ENCODE measurements around the gene FAM241A. TPM values are rescaled to one million over a fixed set of nuclear protein-coding genes. Genes with fewer than 3 reads are reported as not detected.

Gene FAM241A
- total RNA-seq, 1 donor, result 2.2 TPM

DNA sequence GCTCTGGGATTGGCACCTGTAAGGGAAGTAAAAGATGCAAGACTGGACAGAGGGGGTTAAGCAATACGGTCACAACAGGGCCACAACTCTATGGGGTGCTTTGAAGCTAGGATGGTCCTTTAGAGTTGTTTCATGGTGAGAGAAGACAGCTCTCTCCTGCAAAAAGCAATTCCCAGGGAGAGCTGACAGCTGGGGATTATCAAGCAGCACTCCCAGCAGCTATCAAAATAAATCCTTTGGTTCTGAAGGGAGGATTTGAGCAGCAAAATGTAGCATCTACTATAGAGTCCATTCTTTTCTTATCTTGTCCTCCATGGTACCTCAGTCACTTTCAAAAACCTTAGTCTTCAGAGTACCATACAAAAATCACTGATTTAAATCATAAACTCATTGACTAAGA is 51.2 kb downstream of the FAM241A start:
- Histone ChIP-seq H4K20me1 (ENCODE audit: insufficient read depth, low read length) (no peaks in the 10 kb centered on the region), H3K27me3 (ENCODE audit: insufficient read depth, low read length) (no peaks in the 10 kb centered on the region), H3K4me1 (ENCODE audit: insufficient read depth, low read length) (no peaks in the 10 kb centered on the region), H2AFZ (ENCODE audit: low read length) (no peak overlapping the region), H3K4me2 (ENCODE audit: insufficient read depth, low read length) (no peak overlapping the region), H3K79me2 (ENCODE audit: insufficient read depth, low read length) (no peaks in the 10 kb centered on the region), H3K9me3 (ENCODE audit: low read depth, low read length) (no peaks in the 10 kb centered on the region), H3K27ac (ENCODE audit: low read depth, low read length) (no peak overlapping the region), H3K36me3 (ENCODE audit: insufficient read depth, low read length) (no peaks in the 10 kb centered on the region), H3K4me3 (ENCODE audit: insufficient read depth, low read length) (no peak overlapping the region)
- TF ChIP-seq CTCF (IDR thresholded peaks at IDR 0.05; ENCODE audit: extremely low read depth, low read depth, low read length), result no peak
- DNase-seq (ENCODE audit: insufficient read length, low spot score, missing footprints), result no peak

GRCh38 chr4:112199041-112199440 is 53.8 kb downstream of the FAM241A start:
- Histone ChIP-seq H3K79me2 (ENCODE audit: insufficient read depth, low read length) (no peaks in the 10 kb centered on the region), H3K4me2 (ENCODE audit: insufficient read depth, low read length) (no peak overlapping the region), H3K27me3 (ENCODE audit: insufficient read depth, low read length) (no peaks in the 10 kb centered on the region), H3K9me3 (ENCODE audit: low read depth, low read length) (no peaks in the 10 kb centered on the region), H3K4me3 (ENCODE audit: insufficient read depth, low read length) (no peak overlapping the region), H4K20me1 (ENCODE audit: insufficient read depth, low read length) (no peaks in the 10 kb centered on the region), H3K4me1 (ENCODE audit: insufficient read depth, low read length) (no peaks in the 10 kb centered on the region), H3K27ac (ENCODE audit: low read depth, low read length) (no peak overlapping the region), H2AFZ (ENCODE audit: low read length) (no peak overlapping the region), H3K36me3 (ENCODE audit: insufficient read depth, low read length) (no peaks in the 10 kb centered on the region)
- DNase-seq (ENCODE audit: insufficient read length, low spot score, missing footprints), result no peak
- TF ChIP-seq CTCF (IDR thresholded peaks at IDR 0.05; ENCODE audit: extremely low read depth, low read depth, low read length), result no peak

GRCh38 chr4:112201915-112202505 is 56.8 kb downstream of the FAM241A start:
- Histone ChIP-seq H3K4me2 (ENCODE audit: insufficient read depth, low read length) (no peak overlapping the region), H3K36me3 (ENCODE audit: insufficient read depth, low read length) (no peaks in the 10 kb centered on the region), H3K27ac (ENCODE audit: low read depth, low read length) (no peak overlapping the region), H3K79me2 (ENCODE audit: insufficient read depth, low read length) (no peaks in the 10 kb centered on the region), H3K27me3 (ENCODE audit: insufficient read depth, low read length) (no peaks in the 10 kb centered on the region), H2AFZ (ENCODE audit: low read length) (no peak overlapping the region), H3K9me3 (ENCODE audit: low read depth, low read length) (no peaks in the 10 kb centered on the region), H3K4me3 (ENCODE audit: insufficient read depth, low read length) (no peak overlapping the region), H3K4me1 (ENCODE audit: insufficient read depth, low read length) (no peaks in the 10 kb centered on the region), H4K20me1 (ENCODE audit: insufficient read depth, low read length) (no peaks in the 10 kb centered on the region)
- no peak for DNase-seq (ENCODE audit: insufficient read length, low spot score, missing footprints)
- TF ChIP-seq CTCF (IDR thresholded peaks at IDR 0.05; ENCODE audit: extremely low read depth, low read depth, low read length), result no peak

- Histone ChIP-seq H3K9me3 (ENCODE audit: low read depth, low read length) (no peaks in the 10 kb centered on the region), H3K4me3 (ENCODE audit: insufficient read depth, low read length) (no peak overlapping the region), H4K20me1 (ENCODE audit: insufficient read depth, low read length) (no peaks in the 10 kb centered on the region), H3K4me1 (ENCODE audit: insufficient read depth, low read length) (no peaks in the 10 kb centered on the region), H3K36me3 (ENCODE audit: insufficient read depth, low read length) (no peaks in the 10 kb centered on the region), H3K27ac (ENCODE audit: low read depth, low read length) (no peak overlapping the region), H3K79me2 (ENCODE audit: insufficient read depth, low read length) (no peaks in the 10 kb centered on the region), H2AFZ (ENCODE audit: low read length) (no peak overlapping the region), H3K27me3 (ENCODE audit: insufficient read depth, low read length) (no peaks in the 10 kb centered on the region), H3K4me2 (ENCODE audit: insufficient read depth, low read length) (no peak overlapping the region)
- no peak for DNase-seq (ENCODE audit: insufficient read length, low spot score, missing footprints)
- no peak for TF ChIP-seq CTCF (IDR thresholded peaks at IDR 0.05; ENCODE audit: extremely low read depth, low read depth, low read length)
These were observed 58.3 kb downstream of the FAM241A start for GRCh38 chr4:112203593-112203992.
